Subcutaneous abdominal adipose tissue (tissue), 5 donors: ENCODE results near the gene MAT2B.

Experiments
- H3K27ac ChIP-seq: one replicate; pipeline ENCODE4 v1.7.0; 2013; ENCODE audit warnings: low read depth, mild to moderate bottlenecking, inconsistent platforms, low read length, moderate library complexity
- H3K27me3 ChIP-seq, 5 donors: one replicate each; pipeline ENCODE4 v1.7.0; 2013; ENCODE audit warnings: low read length in 5 of 5, inconsistent platforms in 1 of 5; ENCODE audit not compliant: control insufficient read depth in 5 of 5, insufficient read depth in 4 of 5
- H3K36me3 ChIP-seq, 5 donors: one replicate each; pipeline ENCODE4 v1.7.0; 2013; ENCODE audit warnings: low read length in 5 of 5; ENCODE audit not compliant: control insufficient read depth in 5 of 5, insufficient read depth in 5 of 5
- H3K4me1 ChIP-seq, 5 donors: one replicate each; pipeline ENCODE4 v1.7.0; 2013; ENCODE audit warnings: low read length in 5 of 5, mild to moderate bottlenecking in 3 of 5, moderate library complexity in 1 of 5; ENCODE audit not compliant: control insufficient read depth in 5 of 5, insufficient read depth in 5 of 5
- H3K4me3 ChIP-seq, 5 donors: one replicate each; pipeline ENCODE4 v1.7.0; 2013; ENCODE audit warnings: low read length in 5 of 5, low read depth in 1 of 5
- H3K9ac ChIP-seq, 5 donors: one replicate each; pipeline ENCODE4 v1.7.0; 2013; ENCODE audit warnings: low read length in 5 of 5, mild to moderate bottlenecking in 4 of 5, moderate library complexity in 3 of 5
- H3K9me3 ChIP-seq, 5 donors: one replicate each; pipeline ENCODE4 v1.7.0; 2013; ENCODE audit warnings: low read length in 5 of 5; ENCODE audit not compliant: control insufficient read depth in 5 of 5
- donor health status: healthy.
- donor health status: healthy.
- donor health status: healthy.
- donor health status: healthy.
- donor health status: healthy.

Gene MAT2B

DNA sequence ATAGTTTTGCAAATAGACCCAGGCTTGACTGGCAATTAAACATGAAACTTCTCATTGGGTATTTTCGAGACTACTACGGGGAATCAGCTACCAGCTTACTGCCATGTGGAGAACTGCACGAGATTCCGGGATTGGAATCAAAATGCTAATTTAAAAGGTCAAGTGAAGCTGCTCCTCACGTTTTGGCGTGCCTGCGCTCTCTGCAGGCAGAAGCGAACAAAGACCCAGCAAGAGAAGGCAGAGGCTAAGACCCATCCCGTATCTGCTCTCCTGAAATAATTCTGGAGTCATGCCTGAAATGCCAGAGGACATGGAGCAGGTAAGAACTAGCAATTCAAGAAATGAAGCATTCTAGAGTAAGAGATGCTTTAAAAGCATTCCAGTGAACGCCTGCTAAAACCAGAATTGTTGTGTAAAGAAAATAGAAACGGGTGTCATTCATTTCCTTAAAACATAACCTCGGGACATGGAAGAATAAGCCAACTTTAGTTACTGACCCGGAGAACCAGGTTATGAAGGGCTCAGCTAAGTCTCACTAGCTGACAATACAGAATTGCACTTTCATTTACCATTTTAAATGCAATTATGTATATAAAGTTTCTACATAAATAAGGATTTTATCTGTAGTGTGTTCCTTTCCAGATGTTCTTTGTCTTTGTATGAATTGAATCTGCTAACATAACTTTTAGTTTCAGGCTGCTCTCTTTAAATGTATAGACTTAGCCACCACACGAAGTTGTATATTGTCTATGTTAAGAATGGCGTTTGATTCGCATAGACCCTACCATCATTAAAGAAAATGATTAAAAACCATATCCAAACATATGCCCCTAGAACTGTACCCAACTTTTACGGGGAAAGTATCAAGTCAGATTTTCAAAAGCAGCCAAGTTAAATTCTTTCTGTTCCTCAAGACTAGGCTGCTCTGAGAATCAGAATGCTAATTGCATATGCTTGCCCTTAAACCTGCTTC, 2.0 kb upstream of the MAT2B start:
- H3K27ac ChIP-seq = peak overlapping the region; percentile 92
- H3K9me3 ChIP-seq = no peaks in the 10 kb centered on the region
- H3K4me1 ChIP-seq = peaks cover 0 to 53% (median 49%) of the 10 kb centered on the region in 5 donors
- no peaks in the 10 kb centered on the region for H3K27me3 ChIP-seq
- H3K9ac ChIP-seq = peak overlapping the region; percentile 70 to 95 (median 85)
- H3K36me3 ChIP-seq = no peaks in the 10 kb centered on the region
- peak overlapping the region; percentile 65 to 90 (median 82) for H3K4me3 ChIP-seq

DNA sequence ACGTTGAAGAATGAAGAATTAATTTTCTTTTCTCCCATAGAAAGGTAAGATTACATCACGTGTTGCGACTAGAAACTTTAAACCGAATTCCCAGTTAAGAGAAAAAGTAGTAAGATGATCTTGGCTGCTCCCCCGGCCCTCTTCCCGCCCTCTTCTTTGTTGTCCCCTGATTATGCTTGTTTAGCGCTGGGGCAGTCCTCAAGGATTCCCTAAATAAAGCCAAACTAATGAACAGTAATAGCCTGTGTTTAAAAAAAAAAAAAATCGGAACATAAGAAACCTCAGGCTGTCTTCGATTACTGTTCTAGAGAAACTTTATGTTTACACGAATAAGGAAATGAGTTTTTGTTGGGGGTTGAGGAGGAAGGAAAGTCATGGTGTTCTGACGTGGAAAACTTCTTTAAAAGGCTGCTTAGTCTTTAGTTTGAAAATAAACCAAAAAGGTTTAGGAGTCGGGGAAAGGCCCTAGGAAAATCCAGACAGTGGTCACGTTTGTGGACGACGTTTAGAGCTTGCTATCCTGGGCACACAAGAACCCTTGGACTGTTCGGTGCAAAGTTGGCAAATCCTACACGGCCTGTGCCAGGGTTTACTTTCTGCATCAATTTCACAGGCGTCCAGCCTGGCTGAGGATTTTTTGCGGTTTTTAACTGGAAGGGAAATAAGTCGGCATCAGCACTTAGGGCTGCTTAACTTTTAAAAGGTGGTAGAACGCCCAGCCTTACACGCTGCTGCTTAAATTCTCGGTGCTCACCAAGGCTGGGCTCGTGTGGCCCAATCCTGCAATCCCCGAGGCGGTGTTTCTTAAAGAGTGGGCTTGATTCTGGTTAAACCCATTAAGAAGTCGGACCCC, 1.1 kb upstream of the MAT2B start:
- Histone ChIP-seq H3K27me3 (no peaks in the 10 kb centered on the region), H3K4me1 (peaks cover 0 to 62% (median 58%) of the 10 kb centered on the region in 5 donors), H3K9ac (peak overlapping the region; percentile 70 to 95 (median 85)), H3K36me3 (no peaks in the 10 kb centered on the region), H3K27ac (peak overlapping the region; percentile 92), H3K9me3 (no peaks in the 10 kb centered on the region), H3K4me3 (peak overlapping the region; percentile 65 to 90 (median 82))

DNA sequence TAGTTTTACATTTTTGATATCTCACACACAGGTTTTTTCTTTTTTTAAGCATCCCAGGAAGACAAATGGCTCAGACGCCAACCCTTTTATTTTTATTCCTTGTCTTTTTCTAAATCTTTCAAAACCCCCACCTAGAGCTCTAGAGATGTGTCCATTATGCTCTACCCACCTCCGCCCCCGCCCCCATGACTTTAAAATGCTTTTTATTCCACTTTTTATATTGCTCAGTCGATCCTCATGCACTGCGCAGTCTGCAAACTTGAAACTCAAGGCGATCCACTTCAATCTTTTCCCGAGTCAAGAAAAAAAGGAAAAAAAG, 411 bp upstream of the MAT2B start:
- Histone ChIP-seq H3K4me3 (peak overlapping the region; percentile 65 to 90 (median 82)), H3K36me3 (no peaks in the 10 kb centered on the region), H3K9ac (peak overlapping the region; percentile 64 to 95 (median 85)), H3K27me3 (no peaks in the 10 kb centered on the region), H3K27ac (peak overlapping the region; percentile 92), H3K9me3 (no peaks in the 10 kb centered on the region), H3K4me1 (peaks cover 0 to 69% (median 65%) of the 10 kb centered on the region in 5 donors)

GRCh38 chr5:163506095-163506457, 657 bp downstream of the MAT2B start:
- peak overlapping the region; percentile 92 for H3K27ac ChIP-seq
- H3K27me3 ChIP-seq = no peaks in the 10 kb centered on the region
- H3K4me1 ChIP-seq = peaks cover 0 to 71% (median 69%) of the 10 kb centered on the region in 5 donors
- H3K9me3 ChIP-seq = no peaks in the 10 kb centered on the region
- peak overlapping the region; percentile 65 to 99 (median 84) for H3K4me3 ChIP-seq
- H3K9ac ChIP-seq = peak overlapping the region; percentile 81 to 95 (median 89)
- H3K36me3 ChIP-seq = no peaks in the 10 kb centered on the region

GRCh38 chr5:163506726-163507125, 1.3 kb downstream of the MAT2B start:
- H3K9ac ChIP-seq = peak overlapping the region; percentile 81 to 95 (median 89)
- H3K4me3 ChIP-seq = peak overlapping the region; percentile 65 to 99 (median 84)
- H3K4me1 ChIP-seq = peaks cover 0 to 73% (median 70%) of the 10 kb centered on the region in 5 donors
- no peaks in the 10 kb centered on the region for H3K9me3 ChIP-seq
- no peaks in the 10 kb centered on the region for H3K27me3 ChIP-seq
- peak overlapping the region; percentile 92 for H3K27ac ChIP-seq
- H3K36me3 ChIP-seq = no peaks in the 10 kb centered on the region

GRCh38 chr5:163508753-163509152, 3.3 kb downstream of the MAT2B start:
- peak overlapping the region; percentile 92 for H3K27ac ChIP-seq
- no peaks in the 10 kb centered on the region for H3K27me3 ChIP-seq
- H3K9ac ChIP-seq = peak overlapping the region in 4 of 5 donors; percentile 31 to 89 (median 60)
- peak overlapping the region in 2 of 5 donors; percentile 28 to 50 for H3K4me3 ChIP-seq
- H3K4me1 ChIP-seq = peaks cover 0 to 75% (median 68%) of the 10 kb centered on the region in 5 donors
- H3K9me3 ChIP-seq = no peaks in the 10 kb centered on the region
- peaks cover 1 to 15% (median 8%) of the 10 kb centered on the region in 5 donors for H3K36me3 ChIP-seq

DNA sequence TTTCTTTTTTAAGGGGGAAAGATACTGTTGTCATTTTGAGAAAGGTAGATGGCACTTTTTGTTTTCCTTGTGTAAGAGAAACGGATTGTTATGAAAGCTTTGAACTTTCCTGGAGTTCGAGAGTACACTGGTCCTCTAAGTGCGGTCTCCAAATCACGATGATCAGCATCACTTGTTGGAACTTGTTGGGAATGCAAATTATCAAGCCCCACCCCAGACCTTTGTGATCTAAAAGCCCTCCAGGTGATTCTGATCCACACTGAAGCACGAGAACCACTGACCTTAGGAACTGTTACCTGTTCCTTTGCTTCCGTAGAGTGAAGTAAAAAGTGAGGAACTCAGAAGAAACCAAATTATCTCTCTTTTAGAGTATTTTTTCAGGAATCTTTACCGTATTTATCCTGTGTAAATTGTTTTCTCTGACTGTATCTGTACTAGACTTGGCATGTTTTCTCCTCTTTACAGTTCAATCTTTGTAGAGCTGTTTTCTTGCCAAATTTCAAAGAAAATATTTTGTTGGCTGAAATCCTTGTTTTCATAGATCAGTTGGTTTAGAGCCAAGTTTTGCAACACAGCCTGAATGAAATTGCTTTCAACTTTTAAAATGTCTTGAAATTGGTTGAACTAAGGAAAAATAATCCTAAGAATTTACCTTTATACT, 4.0 kb downstream of the MAT2B start:
- peaks cover 0 to 69% (median 61%) of the 10 kb centered on the region in 5 donors for H3K4me1 ChIP-seq
- peak overlapping the region; percentile 92 for H3K27ac ChIP-seq
- H3K4me3 ChIP-seq = peak overlapping the region; percentile 28 to 51 (median 46)
- no peaks in the 10 kb centered on the region for H3K27me3 ChIP-seq
- H3K9me3 ChIP-seq = no peaks in the 10 kb centered on the region
- peak overlapping the region; percentile 5 to 89 (median 46) for H3K9ac ChIP-seq
- H3K36me3 ChIP-seq = peaks cover 7 to 16% (median 15%) of the 10 kb centered on the region in 5 donors

DNA sequence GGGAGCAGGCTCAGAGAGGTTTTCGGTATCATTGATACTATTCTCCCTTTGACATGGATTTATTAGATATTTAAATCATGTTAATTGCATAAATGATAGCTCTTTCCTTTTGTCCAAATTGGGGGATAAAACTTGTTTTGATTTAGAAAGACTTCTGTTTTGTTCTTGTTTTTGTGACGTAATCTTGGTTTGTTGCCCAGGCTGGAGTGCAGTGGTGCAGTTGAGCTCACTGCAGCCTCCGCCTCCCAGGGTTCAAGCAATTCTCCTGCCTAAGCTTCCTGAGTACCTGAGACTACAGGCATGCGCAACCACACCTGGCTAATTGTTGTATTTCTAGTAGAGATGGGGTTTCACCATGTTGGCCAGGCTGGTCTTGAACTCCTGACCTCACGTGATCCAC, 7.1 kb downstream of the MAT2B start:
- H3K36me3 ChIP-seq = peaks cover 27 to 43% (median 36%) of the 10 kb centered on the region in 5 donors
- H3K27ac ChIP-seq = no peak overlapping the region
- H3K9ac ChIP-seq = no peak overlapping the region
- H3K4me3 ChIP-seq = no peak overlapping the region
- peaks cover 0 to 49% (median 40%) of the 10 kb centered on the region in 5 donors for H3K4me1 ChIP-seq
- H3K9me3 ChIP-seq = no peaks in the 10 kb centered on the region
- H3K27me3 ChIP-seq = no peaks in the 10 kb centered on the region

GRCh38 chr5:163525096-163525495, 19.7 kb downstream of the MAT2B start:
- Histone ChIP-seq H3K9ac (no peak overlapping the region), H3K4me3 (no peak overlapping the region), H3K9me3 (no peaks in the 10 kb centered on the region), H3K27me3 (no peaks in the 10 kb centered on the region), H3K27ac (no peak overlapping the region), H3K36me3 (peaks cover 5 to 16% (median 11%) of the 10 kb centered on the region in 5 donors), H3K4me1 (no peaks in the 10 kb centered on the region)
